ENCODE measurements around the gene CEP350. TPM values are rescaled to one million over a fixed set of nuclear protein-coding genes. Genes with fewer than 3 reads are reported as not detected.

The CEP350 gene
- total RNA-seq, 2 donors from 2014 or later: 44.5 to 57.5 TPM

DNA sequence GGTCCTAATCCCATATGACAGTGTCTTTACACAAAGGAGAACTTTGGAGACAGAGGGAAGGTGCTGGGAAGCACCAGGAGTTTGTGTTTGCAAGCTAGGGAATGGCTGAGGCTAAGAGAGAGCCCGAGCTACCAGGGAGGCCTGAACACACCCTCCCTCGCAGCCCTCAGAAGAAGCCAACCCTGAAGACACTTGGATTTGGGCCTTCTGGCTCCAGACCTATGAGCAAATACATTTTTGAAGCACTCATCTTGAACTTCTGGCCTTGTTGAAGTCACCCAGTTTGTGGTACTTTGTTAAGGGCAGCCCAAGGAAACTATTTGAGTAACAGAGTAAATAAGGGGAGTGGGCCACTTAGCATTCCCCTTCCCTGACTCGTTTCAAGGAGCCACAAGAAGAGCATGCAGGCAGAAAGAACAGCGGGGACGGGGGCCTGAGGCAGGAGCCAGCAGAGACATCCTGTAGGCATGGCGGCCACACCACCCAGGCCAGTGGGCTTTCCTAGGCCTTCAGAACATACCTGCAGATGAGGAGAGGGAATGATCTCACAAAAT, 186.8 kb downstream of the CEP350 start:
- no peak for DNase-seq (ENCODE audit: low spot score)
- intact Hi-C loops (cut with DNase I): no loop called here

DNA sequence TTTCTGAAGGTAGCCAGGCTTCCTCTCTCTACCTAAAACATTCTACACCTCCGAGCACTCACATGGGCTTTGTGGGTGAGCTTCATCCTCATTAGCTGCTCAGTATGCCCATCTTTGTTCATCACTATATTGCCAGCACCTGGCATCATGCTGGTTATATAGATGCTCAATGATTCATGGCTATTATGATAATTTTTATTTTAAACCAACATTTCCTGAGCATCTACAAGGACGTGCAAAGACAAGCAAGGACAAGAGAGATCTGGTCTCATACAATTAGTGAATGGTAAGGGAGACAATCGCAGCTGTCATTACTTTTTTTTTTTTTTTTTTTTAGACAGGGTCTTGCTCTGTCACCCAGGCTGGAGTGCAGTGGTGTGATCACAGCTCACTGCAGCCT, 188.7 kb downstream of the CEP350 start:
- intact Hi-C loops (cut with DNase I): no loop called here
- DNase-seq (ENCODE audit: low spot score): no peak

DNA sequence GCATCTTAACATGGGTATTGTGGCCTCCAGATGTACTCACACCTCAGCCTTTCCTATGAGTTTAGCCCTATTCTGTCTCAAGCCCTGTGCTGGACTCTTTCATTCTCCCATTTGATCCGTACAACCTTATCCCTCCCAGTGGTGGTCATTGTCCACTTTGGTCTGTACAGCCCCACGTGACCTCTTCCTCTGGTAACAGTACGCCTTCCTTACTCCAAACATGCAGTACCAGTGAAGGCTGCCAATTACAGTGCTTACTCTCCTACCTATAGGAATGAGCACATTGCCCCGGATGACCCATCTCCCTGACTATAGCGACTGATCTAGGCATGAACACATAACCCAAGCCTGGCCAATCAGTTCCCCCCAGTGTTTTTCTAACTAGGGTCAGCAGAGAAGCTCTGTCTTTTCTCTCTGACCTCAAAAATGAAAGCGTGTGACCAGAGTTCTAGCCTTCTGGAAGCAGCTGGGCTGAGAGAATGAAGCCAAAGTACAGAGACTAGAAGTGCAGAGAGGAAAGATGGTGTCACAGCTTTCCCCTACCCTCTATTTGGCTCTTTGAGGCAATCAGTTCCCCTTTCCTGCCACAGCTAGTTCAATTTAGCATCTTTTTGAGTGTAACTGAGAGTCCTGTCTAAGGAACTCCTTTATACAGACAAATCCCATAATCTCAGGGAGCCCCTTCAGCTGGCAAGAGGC, 190.2 kb downstream of the CEP350 start:
- no peak for DNase-seq (ENCODE audit: low spot score)
- intact Hi-C loops (cut with DNase I): loop anchor here in 1 of 2 donors (5.0 kb wide), 1 partner anchor 1073 kb away; no protein-coding TSS in a partner anchor

DNA sequence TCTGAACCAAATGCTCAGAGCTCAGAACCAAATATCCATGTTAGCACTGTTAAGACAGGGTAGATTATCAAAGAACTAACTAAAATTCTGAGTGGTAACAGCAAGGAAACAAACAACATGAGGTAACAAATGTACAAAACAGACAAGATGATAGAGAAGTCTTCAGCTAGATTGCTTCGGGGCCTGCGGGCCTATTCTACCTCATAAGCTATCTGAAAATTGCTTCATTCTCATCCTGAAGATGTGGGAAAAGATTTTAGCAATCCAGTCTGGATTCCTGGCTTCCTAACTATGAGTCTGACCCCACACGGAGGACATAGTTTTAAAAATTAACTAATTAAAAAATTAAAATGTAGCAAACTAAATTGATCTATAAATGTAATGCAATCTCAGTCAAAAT, 190.8 kb downstream of the CEP350 start:
- intact Hi-C loops (cut with DNase I): loop anchor here in 1 of 2 donors (5.0 kb wide), 1 partner anchor 1073 kb away; no protein-coding TSS in a partner anchor
- DNase-seq (ENCODE audit: low spot score): no peak

DNA sequence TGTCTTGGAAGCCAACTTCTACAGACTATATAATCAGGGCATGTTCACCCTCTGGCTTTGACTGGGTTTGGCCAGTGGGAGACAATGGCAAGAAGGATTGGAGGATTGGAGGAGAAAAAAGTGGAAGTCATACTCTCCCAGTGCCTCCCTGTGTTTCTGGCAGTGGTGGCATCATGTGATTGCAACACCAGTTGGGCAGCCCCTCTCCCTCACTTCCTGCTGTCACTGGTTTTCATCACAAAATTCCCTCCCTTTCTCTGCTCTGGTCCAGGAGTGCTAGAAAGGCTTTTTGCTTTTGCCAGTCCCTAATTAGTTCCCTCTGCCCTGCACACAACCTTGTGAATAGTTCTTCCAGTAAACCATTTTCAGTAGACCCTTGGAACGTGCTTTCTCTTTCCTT, 196.4 kb downstream of the CEP350 start:
- intact Hi-C loops (cut with DNase I): no loop called here
- no peak for DNase-seq (ENCODE audit: low spot score)

DNA sequence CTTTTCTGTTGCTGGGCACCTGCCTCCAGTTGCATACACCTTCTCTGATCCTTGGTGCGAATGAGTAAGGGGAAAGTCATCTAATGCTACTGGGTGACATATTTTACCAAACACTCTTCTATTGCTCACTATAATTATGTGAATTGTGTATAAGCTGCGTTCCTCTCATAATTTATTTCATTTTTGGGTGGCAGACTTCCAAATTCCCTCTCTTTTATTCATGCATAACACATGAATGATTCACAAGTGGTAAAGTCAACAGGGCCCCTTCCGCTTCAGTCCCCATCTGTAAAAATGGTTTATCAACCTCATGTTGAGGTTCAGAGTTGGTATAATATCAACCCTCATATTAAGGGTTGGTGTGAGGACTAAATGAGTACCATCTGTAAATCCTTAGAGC, 196.9 kb downstream of the CEP350 start:
- intact Hi-C loops (cut with DNase I): no loop called here

DNA sequence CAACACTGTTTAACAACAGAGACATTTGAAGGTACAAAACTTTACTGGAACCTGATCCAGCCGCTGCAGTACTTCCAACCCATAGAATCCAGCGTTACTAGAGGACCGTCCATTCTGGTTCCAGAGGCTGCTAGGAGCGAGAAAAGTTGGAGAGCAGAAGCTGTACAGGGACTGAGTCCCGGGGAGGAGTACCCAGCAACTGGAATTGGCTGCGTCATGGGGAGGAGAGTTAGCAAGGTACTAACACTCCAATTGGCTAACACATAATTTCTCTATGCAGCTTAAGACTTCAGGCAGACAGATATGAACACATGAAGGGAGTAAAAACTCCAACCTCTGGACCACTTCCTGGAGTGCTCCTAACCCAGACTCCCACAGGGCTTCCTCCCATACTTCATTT, 198.0 kb downstream of the CEP350 start:
- intact Hi-C loops (cut with DNase I): no loop called here
- no peak for DNase-seq (ENCODE audit: low spot score)

More for the DNA sequence above, 196.9 kb downstream of the CEP350 start:
- DNase-seq (ENCODE audit: low spot score): no peak

DNA sequence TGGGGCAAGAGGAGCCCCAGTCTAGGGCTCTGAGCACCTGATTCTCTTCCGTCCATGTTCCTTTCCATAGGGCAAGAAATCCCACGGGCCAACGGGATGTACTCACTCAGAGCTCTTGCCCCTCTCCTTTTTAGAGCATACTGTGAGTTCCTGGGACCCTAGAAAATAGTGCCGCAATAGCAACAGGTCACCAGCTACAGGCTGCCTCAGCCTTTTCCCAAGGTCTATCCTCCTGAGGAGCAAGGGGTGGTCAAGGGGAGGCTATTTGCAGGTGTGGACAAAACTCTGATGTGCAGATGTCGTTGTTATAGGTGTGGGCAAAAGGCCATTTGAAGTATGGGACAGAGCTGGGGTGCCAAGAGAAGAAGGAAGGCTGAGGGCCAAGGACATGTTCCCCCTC, 198.4 kb downstream of the CEP350 start:
- intact Hi-C loops (cut with DNase I): no loop called here
- no peak for DNase-seq (ENCODE audit: low spot score)

DNA sequence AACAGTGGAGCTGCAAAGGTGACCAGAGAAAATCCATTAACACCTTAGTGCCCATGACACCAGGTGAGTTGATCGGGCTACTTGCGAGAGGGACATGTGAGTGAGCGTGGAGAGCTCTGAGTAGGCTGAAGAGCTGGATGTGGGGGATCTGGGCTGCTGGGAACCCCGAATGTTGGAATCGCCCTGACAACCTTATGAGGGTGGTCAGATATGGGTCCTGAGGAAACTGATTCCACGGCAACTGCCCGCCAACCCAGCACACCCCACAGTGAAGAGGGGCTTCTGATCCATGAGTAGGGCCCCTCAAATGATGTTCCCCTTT, 199.4 kb downstream of the CEP350 start:
- intact Hi-C loops (cut with DNase I): no loop called here
- DNase-seq (ENCODE audit: low spot score): no peak

DNA sequence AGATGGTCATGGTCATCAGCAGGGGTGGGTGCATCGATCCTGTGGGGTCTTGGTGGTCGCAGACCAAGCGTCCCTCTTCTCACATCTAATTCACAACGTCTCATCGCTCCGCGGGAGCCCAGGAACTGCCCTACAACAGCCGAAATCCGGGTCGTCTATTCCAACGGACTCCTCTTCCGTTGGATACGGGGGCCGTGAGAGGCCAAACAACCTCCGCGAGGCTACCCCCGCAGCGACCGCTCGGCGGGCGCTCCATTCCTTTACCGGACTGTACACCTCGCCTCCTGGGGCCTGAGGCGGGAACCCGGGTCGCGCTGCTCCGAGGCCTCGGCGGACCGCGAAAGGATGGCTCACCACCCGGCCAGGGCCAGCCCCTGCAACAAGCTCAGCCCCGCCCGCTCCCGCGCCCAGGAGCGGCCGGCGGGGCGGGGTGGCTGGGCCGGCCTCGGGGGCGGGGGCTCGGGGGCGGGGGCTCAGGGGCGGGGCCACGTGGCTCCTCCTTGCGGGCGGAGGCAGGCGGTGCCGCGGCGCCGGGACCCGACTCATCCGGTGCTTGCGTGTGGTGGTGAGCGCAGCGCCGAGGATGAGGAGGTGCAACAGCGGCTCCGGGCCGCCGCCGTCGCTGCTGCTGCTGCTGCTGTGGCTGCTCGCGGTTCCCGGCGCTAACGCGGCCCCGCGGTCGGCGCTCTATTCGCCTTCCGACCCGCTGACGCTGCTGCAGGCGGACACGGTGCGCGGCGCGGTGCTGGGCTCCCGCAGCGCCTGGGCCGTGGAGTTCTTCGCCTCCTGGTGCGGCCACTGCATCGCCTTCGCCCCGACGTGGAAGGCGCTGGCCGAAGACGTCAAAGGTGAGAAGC, 199.9 kb downstream of the CEP350 start, which contains the start of gene QSOX1:
Gene QSOX1 (plus strand): TSS at position 545 of the 857 bp plus-strand sequence. CDS start 39 bp downstream, at position 584.
- DNase-seq (ENCODE audit: low spot score): peak; percentile 97
- intact Hi-C loops (cut with DNase I): no loop called here

DNA sequence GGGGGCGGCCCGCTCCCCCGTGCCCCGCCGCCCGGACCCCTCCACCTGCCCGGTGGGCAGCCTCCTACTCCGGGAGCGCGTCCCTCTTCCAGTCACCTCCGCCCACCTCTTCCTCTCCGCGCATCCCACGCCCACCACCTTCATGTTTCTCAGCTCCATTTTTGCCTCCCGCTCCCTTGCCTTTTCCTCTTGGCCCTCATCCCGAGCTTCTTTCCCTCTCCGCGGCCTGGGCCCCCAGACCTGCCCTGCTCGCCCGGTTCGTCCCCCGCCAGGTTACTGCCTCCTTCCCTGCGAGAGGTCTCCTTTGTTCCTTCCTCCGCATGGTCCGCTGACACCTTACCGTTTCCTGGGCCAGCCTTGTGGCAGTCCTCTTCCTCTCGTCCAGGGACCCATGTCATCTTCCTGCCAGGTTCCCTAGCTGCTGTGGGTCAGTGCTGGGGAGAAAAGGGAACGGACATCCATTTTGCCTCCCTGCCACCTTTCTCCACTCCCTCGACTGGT, 200.6 kb downstream of the CEP350 start:
- intact Hi-C loops (cut with DNase I): no loop called here
- DNase-seq (ENCODE audit: low spot score): no peak

DNA sequence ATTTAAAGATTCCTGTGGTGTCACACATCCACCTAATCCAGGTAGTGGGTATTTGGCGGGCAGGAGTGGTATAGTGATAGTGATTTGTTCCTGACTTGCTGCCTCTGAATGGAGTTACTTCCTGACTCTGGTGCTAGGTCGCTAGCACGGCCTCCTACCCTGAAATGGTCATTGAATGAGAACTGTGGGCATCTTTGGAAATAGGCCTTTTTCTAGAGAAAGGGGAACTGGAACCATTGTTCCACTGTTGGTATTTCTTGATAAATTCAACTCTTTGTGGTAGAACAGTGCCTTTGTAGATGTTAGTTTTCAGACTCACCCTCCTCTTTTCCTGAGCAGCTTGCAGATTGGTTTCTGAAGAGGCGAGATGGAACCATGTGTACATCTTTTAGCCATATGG, 201.6 kb downstream of the CEP350 start:
- intact Hi-C loops (cut with DNase I): no loop called here
- no peak for DNase-seq (ENCODE audit: low spot score)

DNA sequence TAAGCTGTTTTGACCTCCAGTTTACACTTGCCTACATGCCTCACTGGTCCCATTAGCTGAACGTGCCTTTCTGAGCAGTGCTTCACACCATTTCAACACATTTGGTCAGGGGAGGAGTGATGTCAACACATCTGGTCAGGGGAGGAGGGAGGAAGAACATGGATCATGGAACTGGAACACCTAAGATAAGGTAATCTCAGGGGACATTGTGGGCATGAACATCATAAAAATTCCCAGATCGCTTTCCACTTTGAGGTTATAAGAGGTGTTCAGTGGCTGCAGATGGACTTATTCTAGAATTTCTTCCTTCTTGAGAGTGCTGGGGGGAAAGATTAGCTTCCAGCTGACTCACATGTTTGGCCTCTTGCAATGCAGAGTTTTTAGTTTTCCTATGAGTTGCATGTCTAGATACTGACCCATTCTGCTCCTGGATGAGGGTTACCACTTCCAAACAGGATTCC, 202.1 kb downstream of the CEP350 start:
- no peak for DNase-seq (ENCODE audit: low spot score)
- intact Hi-C loops (cut with DNase I): no loop called here

DNA sequence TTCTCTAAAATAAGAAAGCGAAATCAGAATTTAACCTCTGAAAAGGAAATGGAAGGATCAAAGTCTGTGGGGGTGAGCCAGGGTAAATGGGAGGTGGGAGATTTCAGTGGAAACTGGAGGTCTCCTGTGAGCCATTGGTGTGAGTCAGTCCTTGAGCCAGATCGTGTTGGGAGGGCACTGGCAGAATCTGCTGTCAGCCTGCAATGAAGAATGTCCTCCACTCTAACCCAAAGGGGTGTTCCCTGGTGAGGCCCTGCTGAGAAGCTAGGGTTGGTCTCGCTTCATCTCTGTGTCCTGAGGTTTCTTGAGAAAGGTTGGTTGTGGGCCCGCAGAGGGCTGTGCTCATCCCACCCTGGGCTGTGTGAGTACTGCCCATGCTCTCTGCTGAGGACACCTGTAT, 202.5 kb downstream of the CEP350 start:
- intact Hi-C loops (cut with DNase I): no loop called here
- DNase-seq (ENCODE audit: low spot score): no peak

DNA sequence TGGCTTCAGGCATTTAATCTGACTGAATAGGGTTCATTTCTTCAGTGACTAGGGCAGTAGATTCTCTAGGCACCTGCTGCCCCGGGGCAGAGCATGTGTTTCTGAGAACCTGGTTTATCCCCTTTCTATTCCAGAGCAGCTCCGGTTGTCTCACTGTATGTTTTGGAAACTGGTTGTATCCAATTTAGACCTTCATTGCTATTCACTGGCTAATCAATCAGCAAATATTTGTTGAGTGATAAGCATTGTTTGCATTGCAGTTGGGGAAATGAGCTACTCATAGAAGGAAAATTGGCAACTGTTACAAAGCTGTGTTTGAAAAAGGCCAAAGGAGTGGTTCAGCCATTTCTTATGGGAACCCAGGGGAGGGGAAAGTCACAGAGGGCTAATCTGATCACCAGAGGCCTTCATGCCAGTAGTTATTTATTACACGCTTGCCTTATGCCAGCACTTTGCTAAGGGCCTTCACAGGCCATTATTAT, 203.0 kb downstream of the CEP350 start:
- no peak for DNase-seq (ENCODE audit: low spot score)
- intact Hi-C loops (cut with DNase I): no loop called here

DNA sequence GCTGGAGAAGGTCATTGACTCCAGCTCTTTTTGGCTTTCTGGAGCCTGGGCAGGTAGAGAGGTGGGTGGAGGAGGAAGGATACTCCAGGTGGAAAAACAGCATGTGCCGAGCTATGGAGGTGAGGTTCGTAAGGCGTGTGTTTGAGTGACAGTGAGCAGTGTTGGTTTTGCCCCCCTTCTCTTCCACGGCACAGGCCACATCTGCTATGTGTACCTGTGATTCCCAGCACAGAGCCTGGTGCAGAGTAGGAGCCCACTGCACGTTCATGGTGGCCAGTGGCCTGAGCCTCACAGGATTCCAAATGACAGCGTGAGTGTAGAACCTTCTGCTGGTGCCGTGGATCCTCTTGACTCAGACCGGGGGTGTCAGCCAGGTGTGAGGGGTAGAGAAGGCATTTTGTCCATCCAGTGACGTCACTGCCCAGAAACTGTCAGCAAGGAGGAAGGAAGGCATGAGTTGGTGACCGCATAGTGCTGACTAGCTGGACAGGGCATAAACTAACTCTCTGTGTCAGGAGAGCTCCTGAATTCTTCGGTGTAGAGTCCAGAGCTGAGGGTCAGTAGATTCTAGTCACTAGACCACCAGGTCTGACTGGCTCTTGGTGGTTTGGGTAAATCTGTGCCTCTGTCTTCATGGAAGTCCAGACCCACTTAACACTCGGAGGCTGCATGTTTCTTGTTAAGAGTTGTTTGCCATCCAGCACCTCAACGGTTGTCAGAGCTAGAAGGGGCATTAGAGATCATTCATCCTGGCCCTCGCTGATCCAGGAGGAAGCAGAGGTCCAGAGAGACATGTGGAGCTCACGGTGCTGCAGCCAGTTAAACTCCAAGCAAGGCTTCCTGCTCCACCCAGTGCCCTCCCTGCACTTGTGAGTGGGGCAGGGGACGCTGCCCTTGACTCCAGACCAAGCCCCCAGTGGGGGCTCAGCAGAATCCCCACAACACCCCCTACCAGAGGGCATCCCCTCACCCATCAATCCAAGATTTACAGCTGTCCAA, 203.8 kb downstream of the CEP350 start:
- intact Hi-C loops (cut with DNase I): no loop called here
- no peak for DNase-seq (ENCODE audit: low spot score)

DNA sequence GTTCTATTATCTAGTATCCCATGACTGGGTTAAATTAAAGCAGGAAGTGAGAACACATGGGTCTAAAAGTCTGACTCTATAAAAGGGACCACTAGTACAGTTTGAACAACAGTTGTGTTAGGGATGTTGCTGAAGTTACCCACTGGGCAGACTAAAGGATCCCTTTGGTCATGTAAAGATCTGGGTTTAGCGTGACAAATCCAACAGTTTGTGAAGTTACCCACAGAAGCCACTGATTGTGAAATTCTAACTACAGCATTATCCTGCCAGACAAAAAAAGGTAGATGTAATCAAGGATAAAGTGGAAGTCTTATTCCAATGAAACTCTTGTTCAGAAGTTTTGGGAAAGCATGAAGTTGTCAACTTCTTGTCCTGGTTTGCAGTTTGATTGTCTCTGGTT, 205.7 kb downstream of the CEP350 start:
- intact Hi-C loops (cut with DNase I): no loop called here
- DNase-seq (ENCODE audit: low spot score): no peak

DNA sequence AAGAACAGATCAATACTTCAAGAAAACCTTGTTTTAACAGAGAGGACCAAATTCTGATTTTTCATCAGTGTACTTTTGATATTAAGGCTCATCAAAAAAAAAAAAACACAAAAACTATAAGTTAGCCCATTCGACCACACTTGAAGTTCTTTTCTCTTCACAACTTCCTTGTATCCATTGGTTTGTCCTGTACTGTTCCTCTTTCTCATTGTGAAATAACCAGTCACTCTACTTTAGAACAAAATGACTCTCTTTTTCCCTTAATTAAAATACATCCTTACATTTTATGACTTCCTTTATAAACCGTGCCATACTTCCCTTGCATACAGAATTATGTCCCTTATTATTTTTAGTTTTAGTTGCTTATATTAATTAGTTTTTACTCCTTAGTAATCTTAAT, 208.4 kb downstream of the CEP350 start:
- intact Hi-C loops (cut with DNase I): no loop called here
- no peak for DNase-seq (ENCODE audit: low spot score)
